ENCODE measurements around the gene PRKD1.

PRKD1 gene

DNA sequence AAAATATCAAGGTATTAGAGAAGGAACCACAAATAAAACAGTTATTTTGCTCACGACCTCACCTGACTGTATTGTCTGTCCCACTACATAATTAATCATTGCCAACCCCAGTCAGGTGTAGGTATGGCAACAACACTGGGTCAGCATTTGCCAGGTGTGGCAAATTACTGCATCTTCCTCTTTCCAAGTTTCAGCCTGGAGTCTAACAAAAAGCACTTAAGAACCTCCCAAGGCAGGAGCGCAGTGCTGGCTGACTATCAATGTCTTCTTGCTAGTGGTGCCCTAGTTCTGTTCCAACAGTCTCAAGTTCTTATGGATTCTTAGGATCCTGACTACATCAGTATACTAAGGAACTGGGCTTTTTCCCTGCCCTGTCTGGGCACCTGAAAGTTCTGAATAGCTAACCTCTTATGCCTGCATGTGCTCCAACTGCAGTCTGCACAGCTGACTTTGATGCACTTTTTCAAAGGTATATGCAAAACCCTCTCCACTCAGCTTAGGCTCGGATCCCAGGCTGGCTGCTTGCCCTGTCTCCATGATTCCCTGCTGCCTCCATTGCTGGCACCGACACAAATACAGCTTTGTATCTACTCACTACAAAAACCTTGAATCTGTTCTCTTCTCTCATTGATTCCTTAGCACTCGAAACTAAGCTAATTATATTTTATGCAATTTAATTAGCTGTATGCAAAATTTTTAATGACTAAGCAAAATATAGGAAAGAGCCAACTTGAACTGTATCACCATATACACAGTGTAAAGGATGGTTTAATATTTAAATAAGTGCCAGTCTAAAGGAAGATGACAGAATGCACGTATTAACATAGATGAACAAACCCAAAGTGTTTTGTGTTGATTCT lies 113.3 kb downstream of the PRKD1 start:
- TF ChIP-seq, protein P1, sequence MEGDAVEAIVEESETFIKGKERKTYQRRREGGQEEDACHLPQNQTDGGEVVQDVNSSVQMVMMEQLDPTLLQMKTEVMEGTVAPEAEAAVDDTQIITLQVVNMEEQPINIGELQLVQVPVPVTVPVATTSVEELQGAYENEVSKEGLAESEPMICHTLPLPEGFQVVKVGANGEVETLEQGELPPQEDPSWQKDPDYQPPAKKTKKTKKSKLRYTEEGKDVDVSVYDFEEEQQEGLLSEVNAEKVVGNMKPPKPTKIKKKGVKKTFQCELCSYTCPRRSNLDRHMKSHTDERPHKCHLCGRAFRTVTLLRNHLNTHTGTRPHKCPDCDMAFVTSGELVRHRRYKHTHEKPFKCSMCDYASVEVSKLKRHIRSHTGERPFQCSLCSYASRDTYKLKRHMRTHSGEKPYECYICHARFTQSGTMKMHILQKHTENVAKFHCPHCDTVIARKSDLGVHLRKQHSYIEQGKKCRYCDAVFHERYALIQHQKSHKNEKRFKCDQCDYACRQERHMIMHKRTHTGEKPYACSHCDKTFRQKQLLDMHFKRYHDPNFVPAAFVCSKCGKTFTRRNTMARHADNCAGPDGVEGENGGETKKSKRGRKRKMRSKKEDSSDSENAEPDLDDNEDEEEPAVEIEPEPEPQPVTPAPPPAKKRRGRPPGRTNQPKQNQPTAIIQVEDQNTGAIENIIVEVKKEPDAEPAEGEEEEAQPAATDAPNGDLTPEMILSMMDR (IDR thresholded peaks at IDR 0.05) = no peak
- H3K9me3 ChIP-seq = no peaks in the 10 kb centered on the region
- no peaks in the 10 kb centered on the region for H3K27me3 ChIP-seq
- H3K4me3 ChIP-seq (ENCODE audit: low read depth in 1 of 2, low read length in 1 of 2) = no peak overlapping the region
- no peak overlapping the region for H3K27ac ChIP-seq
- H3K4me1 ChIP-seq (ENCODE audit: control insufficient read depth in 1 of 2, insufficient read depth in 1 of 2, low read depth in 1 of 2, low read length in 1 of 2) = no peaks in the 10 kb centered on the region
- H3K36me3 ChIP-seq = no peaks in the 10 kb centered on the region

DNA sequence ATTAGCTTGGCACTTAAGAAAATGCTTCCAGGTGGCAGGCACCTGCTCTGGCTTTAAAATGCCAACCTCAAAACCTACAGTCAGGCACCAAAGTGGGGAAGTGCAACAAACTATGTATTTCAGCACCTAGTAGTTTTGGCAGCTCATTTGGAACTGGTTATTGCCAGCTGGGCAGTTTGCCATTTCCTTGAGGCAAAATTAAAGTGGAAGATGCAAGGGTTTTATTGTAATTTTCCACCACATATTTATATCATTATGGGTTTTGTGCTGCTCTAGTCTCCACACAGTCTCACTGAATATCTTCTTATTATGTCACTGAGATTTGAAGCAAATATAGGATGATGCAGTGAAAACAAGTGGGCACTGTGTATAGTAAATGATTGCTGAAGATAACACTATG lies 117.0 kb downstream of the PRKD1 start:
- H3K27me3 ChIP-seq = no peaks in the 10 kb centered on the region
- H3K36me3 ChIP-seq = no peaks in the 10 kb centered on the region
- H3K4me1 ChIP-seq (ENCODE audit: control insufficient read depth in 1 of 2, insufficient read depth in 1 of 2, low read depth in 1 of 2, low read length in 1 of 2) = no peaks in the 10 kb centered on the region
- no peaks in the 10 kb centered on the region for H3K9me3 ChIP-seq
- H3K27ac ChIP-seq = no peak overlapping the region
- H3K4me3 ChIP-seq (ENCODE audit: low read depth in 1 of 2, low read length in 1 of 2) = no peak overlapping the region
- TF ChIP-seq, protein P1 (IDR thresholded peaks at IDR 0.05) = no peak

DNA sequence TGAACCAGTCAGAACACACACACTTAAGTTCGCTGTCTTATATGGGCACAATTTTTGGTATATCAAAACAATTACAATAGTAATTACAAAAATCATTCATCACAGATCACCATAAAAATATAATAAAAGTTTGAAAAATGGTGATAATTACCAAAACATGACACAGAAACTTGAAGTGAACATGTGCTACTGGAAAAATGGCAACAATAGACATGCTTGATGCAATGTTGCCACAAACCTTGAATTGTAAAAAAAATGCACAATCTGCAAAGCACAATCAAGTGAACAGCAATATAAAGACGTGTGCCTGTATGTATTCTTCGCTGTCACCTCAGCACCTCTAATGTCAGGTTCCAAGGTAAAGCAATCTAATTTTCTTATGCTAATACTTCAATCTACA lies 117.6 kb downstream of the PRKD1 start:
- TF ChIP-seq, protein P1 (IDR thresholded peaks at IDR 0.05) = no peak
- H3K4me3 ChIP-seq (ENCODE audit: low read depth in 1 of 2, low read length in 1 of 2) = no peak overlapping the region
- H3K27me3 ChIP-seq = no peaks in the 10 kb centered on the region
- H3K9me3 ChIP-seq = no peaks in the 10 kb centered on the region
- no peak overlapping the region for H3K27ac ChIP-seq
- H3K36me3 ChIP-seq = no peaks in the 10 kb centered on the region
- no peaks in the 10 kb centered on the region for H3K4me1 ChIP-seq (ENCODE audit: control insufficient read depth in 1 of 2, insufficient read depth in 1 of 2, low read depth in 1 of 2, low read length in 1 of 2)

DNA sequence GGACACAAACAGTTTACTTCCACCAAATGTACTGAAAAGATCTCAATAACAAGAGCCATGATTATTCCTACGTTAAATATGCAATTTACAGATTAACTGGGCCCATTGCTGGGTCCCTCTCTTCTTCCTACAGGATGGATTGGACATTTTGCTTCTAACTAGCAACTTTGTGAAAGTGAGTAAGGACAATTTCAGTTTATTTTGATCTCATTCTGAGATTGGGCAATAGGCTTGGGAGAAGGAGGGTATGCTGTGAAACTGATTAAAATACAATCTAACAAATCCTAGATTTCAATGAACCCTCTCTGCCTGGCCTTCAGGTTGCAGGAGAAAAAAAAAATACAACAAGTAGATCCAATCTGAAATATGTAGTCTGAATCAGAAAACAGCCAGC lies 121.5 kb downstream of the PRKD1 start:
- Histone ChIP-seq H3K4me1 (ENCODE audit: control insufficient read depth in 1 of 2, insufficient read depth in 1 of 2, low read depth in 1 of 2, low read length in 1 of 2) (no peaks in the 10 kb centered on the region), H3K27ac (no peak overlapping the region), H3K27me3 (no peaks in the 10 kb centered on the region), H3K9me3 (no peaks in the 10 kb centered on the region), H3K36me3 (no peaks in the 10 kb centered on the region), H3K4me3 (ENCODE audit: low read depth in 1 of 2, low read length in 1 of 2) (no peak overlapping the region)
- TF ChIP-seq, protein P1 (IDR thresholded peaks at IDR 0.05) = no peak

DNA sequence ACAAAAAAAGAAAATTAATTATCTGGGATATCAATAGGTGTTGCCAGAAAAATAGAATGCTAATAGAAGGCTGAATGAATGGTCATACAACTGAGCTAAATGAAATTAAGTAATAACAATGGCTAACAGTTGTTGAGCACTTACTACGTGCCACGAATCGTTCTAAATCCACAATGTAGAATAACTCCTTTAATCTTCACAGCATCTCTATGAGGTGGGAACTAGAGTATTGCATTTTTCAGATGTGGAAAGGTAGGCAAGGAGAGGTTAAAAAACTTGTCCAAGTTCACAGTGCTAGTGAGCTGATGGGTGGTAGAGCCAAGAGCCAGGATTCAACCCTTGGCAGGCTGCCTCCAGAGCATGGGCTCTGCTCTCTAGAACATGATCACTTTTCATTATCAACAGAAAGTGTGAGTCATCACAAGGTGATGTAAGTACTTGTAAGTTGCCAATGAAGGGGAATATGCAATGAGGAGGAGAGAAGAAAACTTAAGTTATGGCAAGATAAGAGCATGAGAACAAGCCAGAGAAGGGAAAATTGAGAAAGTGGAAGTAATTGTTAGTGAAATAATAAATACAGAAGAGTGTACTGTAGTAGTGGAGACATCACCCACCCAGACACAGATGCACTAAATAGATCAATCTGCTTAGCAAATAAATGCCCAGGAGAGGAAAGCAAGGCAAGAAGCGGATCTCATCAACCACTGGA lies 122.1 kb downstream of the PRKD1 start:
- no peaks in the 10 kb centered on the region for H3K27me3 ChIP-seq
- H3K9me3 ChIP-seq = no peaks in the 10 kb centered on the region
- no peaks in the 10 kb centered on the region for H3K4me1 ChIP-seq (ENCODE audit: control insufficient read depth in 1 of 2, insufficient read depth in 1 of 2, low read depth in 1 of 2, low read length in 1 of 2)
- no peak overlapping the region for H3K4me3 ChIP-seq (ENCODE audit: low read depth in 1 of 2, low read length in 1 of 2)
- H3K36me3 ChIP-seq = no peaks in the 10 kb centered on the region
- TF ChIP-seq, protein P1 (IDR thresholded peaks at IDR 0.05) = no peak
- H3K27ac ChIP-seq = no peak overlapping the region
